Measurements from ENCODE around the gene ZNF593OS. TPM values are rescaled to one million over a fixed set of nuclear protein-coding genes. Genes with fewer than 3 reads are reported as not detected.

ZNF593OS gene
- polyA plus RNA-seq, 1 experiment: not detected

DNA sequence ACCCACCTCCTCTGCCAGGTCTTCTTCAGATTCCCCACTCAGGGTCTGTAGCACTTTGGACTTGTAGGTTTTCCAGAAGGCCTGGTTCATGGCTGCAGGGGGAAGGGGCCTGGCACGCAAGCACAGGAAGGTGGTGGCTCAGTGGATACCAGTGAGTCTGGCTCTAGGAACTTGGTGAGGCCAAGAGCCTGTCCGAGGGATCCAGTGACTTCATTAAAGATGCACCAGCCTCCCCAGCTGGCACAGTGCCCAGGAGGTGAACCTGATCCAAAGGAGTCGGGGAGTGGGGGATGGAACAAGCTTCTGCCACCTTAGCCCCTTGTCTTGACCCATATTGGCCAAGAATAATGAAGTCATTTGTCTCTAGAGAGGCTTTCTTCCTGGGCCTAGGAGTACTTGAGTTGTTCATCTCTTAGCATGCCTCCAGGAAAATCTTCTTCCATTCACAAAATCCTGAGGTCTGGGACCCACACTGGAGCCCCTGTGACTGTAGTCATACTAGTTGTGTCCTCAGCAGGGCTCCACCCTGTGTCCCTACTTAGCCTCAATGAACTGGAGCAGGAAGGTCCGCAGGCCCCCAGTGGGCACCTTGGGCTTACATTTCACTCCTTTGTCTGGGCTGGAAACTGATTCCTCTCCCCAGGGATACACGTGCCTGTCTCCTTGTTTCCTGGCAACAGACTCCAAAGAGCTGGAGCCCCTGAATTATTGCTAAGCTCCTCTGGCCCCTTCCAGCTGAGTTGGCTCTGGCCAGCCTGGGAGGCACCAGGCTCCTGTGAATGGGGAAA lies 3.0 kb downstream of the ZNF593OS start, which contains the start of gene C1orf232:
Gene C1orf232, minus strand, starts transcription at position 554 of the 788 bp plus-strand sequence. Its CDS starts 464 bp downstream, at position 90.
- Histone ChIP-seq H3K27me3 (ENCODE audit: control insufficient read depth, insufficient read depth, low read length) (peaks cover 3% of the 10 kb centered on the region; the same call in 1 of the 2 replicates), H3K36me3 (ENCODE audit: control insufficient read depth, insufficient read depth, low read length) (no peaks in the 10 kb centered on the region; the same call in 1 of the 2 replicates), H3K4me3 (ENCODE audit: low read depth, low read length) (peak within 1 kb of the TSS; percentile 58)
- TF ChIP-seq, protein P1, sequence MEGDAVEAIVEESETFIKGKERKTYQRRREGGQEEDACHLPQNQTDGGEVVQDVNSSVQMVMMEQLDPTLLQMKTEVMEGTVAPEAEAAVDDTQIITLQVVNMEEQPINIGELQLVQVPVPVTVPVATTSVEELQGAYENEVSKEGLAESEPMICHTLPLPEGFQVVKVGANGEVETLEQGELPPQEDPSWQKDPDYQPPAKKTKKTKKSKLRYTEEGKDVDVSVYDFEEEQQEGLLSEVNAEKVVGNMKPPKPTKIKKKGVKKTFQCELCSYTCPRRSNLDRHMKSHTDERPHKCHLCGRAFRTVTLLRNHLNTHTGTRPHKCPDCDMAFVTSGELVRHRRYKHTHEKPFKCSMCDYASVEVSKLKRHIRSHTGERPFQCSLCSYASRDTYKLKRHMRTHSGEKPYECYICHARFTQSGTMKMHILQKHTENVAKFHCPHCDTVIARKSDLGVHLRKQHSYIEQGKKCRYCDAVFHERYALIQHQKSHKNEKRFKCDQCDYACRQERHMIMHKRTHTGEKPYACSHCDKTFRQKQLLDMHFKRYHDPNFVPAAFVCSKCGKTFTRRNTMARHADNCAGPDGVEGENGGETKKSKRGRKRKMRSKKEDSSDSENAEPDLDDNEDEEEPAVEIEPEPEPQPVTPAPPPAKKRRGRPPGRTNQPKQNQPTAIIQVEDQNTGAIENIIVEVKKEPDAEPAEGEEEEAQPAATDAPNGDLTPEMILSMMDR (IDR thresholded peaks at IDR 0.05; ENCODE audit: insufficient read depth, low read depth, low read length): no peak
- CTCF ChIA-PET: interaction anchor here (0.8 to 4.8 kb wide), 13 partner anchors 11 to 273 kb away, joined by 3 to 25 read pairs (median 5); partner anchors contain the start of genes CEP85 and CRYBG2
- POLR2A ChIA-PET: no interaction called here
- no peak for DNase-seq (ENCODE audit: low read depth)

DNA sequence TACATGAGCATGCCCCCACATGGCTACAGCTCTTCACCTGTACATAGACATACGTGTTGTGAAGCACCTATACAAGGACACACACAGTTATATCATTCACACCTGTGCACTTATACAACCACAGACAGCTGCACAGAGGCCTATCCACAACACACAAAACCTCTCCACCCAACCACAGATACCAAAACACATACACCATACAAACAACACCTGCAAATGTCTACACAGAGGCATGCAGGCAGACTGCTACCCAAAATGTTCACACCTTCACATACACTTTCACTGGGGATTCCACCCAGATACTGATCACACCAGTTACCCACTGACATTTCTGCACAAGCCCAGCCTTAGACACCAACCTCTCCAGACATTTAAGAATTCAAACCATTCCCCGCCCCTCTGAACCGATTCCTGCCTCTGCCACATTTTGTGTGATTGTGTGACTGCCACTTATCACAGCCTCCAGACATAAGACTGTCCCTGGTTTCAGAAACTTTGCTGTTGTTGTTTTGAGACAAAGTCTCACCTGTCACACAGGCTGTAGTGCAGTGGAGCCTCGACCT lies 4.8 kb downstream of the ZNF593OS start:
- CTCF ChIA-PET: interaction anchor here (1.1 to 2.3 kb wide), 3 partner anchors 11 to 225 kb away, joined by 3 to 5 read pairs (median 4); no protein-coding TSS in a partner anchor
- POLR2A ChIA-PET: no interaction called here
- no peak for DNase-seq (ENCODE audit: low read depth)
- H3K27me3 ChIP-seq (ENCODE audit: control insufficient read depth, insufficient read depth, low read length): peaks cover 5% of the 10 kb centered on the region; the same call in 1 of the 2 replicates
- no peaks in the 10 kb centered on the region; the same call in 1 of the 2 replicates for H3K36me3 ChIP-seq (ENCODE audit: control insufficient read depth, insufficient read depth, low read length)
- TF ChIP-seq, protein P1 (IDR thresholded peaks at IDR 0.05; ENCODE audit: insufficient read depth, low read depth, low read length): no peak
- no peak overlapping the region for H3K4me3 ChIP-seq (ENCODE audit: low read depth, low read length)

- H3K4me3 ChIP-seq (ENCODE audit: low read depth, low read length): no peak overlapping the region
- H3K27me3 ChIP-seq (ENCODE audit: control insufficient read depth, insufficient read depth, low read length): peaks cover 5% of the 10 kb centered on the region
- no peak for DNase-seq (ENCODE audit: low read depth)
- POLR2A ChIA-PET: no interaction called here
- TF ChIP-seq, protein P1 (IDR thresholded peaks at IDR 0.05; ENCODE audit: insufficient read depth, low read depth, low read length): no peak
- CTCF ChIA-PET: interaction anchor here (0.6 to 2.1 kb wide), 9 partner anchors 8 to 269 kb away, joined by 3 to 9 read pairs (median 3); partner anchors contain the start of gene CNKSR1
- H3K36me3 ChIP-seq (ENCODE audit: control insufficient read depth, insufficient read depth, low read length): no peaks in the 10 kb centered on the region
Measured at GRCh38 chr1:26164861-26165842, 6.5 kb downstream of the ZNF593OS start.

DNA sequence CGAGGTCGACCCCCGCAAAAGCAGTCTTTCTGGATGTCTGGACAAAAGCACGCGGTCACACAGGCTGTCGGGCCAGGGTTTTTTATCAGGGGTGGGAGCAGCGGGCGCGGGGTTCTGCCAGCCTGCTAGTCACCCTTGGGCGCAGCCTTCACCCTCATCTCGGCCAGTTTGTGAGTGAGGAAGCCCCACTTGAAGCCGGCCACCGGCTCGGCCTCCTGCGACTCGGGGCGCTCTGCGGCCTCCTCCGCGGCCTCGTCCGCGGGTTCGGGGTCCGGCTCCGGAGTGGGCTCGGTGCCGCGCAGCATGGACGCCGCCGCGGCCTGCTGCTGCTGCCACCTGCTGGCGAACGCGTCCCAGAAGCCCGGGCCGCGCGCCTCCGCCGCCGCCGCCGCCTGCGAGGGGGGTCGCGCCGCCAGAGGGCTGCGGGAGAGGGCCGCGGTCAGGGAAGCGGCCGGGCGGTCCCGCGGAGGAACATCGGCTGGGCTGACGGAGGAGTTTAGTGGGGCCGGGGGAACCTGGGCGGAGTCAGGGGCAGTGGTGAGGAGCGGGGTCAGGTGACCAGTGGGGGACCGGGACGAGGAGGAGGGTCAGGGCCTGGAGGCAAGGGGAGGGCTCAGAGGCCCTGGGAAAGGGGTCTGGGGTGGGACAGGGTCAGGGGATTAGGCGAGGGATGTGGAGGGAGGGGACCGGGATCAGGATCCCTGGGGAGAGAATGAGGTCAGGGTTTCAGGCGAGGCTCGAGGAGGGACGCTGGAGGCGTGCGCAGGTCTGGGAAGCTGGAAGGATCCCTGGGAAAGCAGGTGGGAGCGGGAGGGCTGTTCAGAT lies 7.4 kb downstream of the ZNF593OS start:
- DNase-seq (ENCODE audit: low read depth): no peak
- H3K36me3 ChIP-seq (ENCODE audit: control insufficient read depth, insufficient read depth, low read length): no peaks in the 10 kb centered on the region
- TF ChIP-seq, protein P1 (IDR thresholded peaks at IDR 0.05; ENCODE audit: insufficient read depth, low read depth, low read length): peak; percentile 3; the same call in 1 of the 2 replicates
- H3K4me3 ChIP-seq (ENCODE audit: low read depth, low read length): peak overlapping the region; percentile 32
- peaks cover 5% of the 10 kb centered on the region for H3K27me3 ChIP-seq (ENCODE audit: control insufficient read depth, insufficient read depth, low read length)
- POLR2A ChIA-PET: no interaction called here
- CTCF ChIA-PET: interaction anchor here (0.6 to 2.1 kb wide), 16 partner anchors 8 to 269 kb away, joined by 3 to 10 read pairs (median 4); partner anchors contain the start of gene CNKSR1

Measured in BJ (cell line).